MM.1S (cell line): ENCODE results near the gene ELAVL3.

ENCODE experiments used
- EZH2 ChIP-seq: fragments of 300-600 bp; sonication (generic); optimal IDR thresholded peaks from 2 replicates; pipeline ENCODE3; 2017; ENCODE audit warnings: low read depth, mild to moderate bottlenecking, antibody characterized with exemption, low read length, mixed read lengths
- TF ChIP-seq, protein P1 (sequence below): fragments of 300-600 bp; sonication (generic); IDR thresholded peaks from 2 replicates; pipeline ENCODE4 v1.5.1; 2016; ENCODE audit warnings: antibody characterized with exemption, low read length, mixed read lengths

DNA sequence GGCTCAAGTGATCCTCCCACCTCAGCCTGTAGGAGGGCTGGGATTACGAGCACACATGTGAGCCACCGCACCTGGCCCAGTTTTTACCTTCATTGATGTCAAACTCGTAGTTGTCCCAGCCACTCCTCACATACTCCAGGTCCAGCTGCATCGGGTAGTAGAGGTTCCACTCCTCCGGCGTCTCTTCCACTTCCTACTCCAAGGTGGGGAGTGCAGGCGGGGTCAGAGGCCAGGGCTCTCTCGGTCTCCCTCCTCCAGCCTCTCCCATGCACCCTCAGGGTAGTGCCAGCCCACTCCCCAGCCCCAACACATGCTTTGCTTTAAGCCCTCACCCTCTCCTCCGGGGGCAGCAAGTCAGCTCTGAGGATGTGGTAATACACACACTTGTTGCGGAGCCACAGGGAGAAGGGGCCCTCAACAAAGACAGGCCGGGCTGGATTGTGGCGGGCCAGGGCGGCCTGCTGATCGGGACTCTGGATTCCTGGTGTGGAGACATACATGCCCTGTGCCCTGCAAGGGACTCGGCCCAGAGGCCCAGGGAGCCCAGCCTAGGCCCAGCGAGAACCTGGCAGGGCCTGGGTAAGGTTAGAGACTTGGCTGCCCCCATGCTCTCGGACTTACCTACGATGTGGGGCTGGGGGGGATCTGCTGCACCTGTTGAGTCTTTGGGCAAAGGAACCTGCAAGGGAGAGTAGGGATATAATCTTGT lies 26.7 kb upstream of the ELAVL3 start:
- TF ChIP-seq, protein P1, sequence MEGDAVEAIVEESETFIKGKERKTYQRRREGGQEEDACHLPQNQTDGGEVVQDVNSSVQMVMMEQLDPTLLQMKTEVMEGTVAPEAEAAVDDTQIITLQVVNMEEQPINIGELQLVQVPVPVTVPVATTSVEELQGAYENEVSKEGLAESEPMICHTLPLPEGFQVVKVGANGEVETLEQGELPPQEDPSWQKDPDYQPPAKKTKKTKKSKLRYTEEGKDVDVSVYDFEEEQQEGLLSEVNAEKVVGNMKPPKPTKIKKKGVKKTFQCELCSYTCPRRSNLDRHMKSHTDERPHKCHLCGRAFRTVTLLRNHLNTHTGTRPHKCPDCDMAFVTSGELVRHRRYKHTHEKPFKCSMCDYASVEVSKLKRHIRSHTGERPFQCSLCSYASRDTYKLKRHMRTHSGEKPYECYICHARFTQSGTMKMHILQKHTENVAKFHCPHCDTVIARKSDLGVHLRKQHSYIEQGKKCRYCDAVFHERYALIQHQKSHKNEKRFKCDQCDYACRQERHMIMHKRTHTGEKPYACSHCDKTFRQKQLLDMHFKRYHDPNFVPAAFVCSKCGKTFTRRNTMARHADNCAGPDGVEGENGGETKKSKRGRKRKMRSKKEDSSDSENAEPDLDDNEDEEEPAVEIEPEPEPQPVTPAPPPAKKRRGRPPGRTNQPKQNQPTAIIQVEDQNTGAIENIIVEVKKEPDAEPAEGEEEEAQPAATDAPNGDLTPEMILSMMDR, result no peak
- no peak for TF ChIP-seq EZH2
